HepG2 (cell line): ENCODE data around the gene TACC2. TPM values are rescaled to one million over a fixed set of nuclear protein-coding genes. Genes with fewer than 3 reads are reported as not detected.

ENCODE experiments used
- ATAC-seq: fragments of 200-7000 bp; cut with Tn5 transposase; 3 replicates; pipeline ENCODE4 v1.9.1; 2020; ENCODE audit warnings: mild to moderate bottlenecking, moderate library complexity
- BruUV-seq: library from RNA; stranded (reverse); fragments of 400-500 nt; replicated peaks from 2 replicates; lab custom pipeline; 2021; lab: Mats Ljungman, UMichigan
- CTCF ChIA-PET: fragments of 300-600 bp; formaldehyde crosslinking; extraction: SDS; loops from one replicate; lab custom pipeline; 2021; ENCODE audit warnings: low total read pairs, inconsistent platforms, low intra/inter-chr PET ratio; lab: Yijun Ruan, JAX
- POLR2A ChIA-PET: fragments of 350-600 bp; sonication (Branson Sonifier 250); formaldehyde crosslinking; loops from one replicate; lab custom pipeline; 2020; ENCODE audit warnings: antibody characterized with exemption, inconsistent platforms; lab: Yijun Ruan, JAX
- DNase-seq: peaks from one replicate; pipeline ENCODE4 v3.0.0-alpha.2; 2015; ENCODE audit warnings: low spot score
- FAIRE-seq: peaks from 3 replicates; lab custom pipeline; 2011; peaks lifted over from hg19 to GRCh38; lab: Jason Lieb, UNC
- H2AFZ ChIP-seq: one replicate; pipeline ENCODE4 v1.6.1; 2011; ENCODE audit warnings: low read length, inconsistent platforms
- H3K27ac ChIP-seq: fragments of 300-600 bp; 3 replicates; pipeline ENCODE4 v1.8.0; 2011; ENCODE audit warnings: mixed run types, mild to moderate bottlenecking, mixed read lengths, low read length, inconsistent platforms; ENCODE audit not compliant: insufficient read depth; ENCODE audit errors: extremely low read length
- H3K27me3 ChIP-seq, 2 experiments: fragments of 200-600 bp in 1 of 2; 2 replicates in 1 of 2; 3 replicates in 1 of 2; pipeline versions ENCODE4 v1.6.0 to v1.8.0; 2011; ENCODE audit warnings: low read length in 2 of 2, mild to moderate bottlenecking in 2 of 2, moderate library complexity in 2 of 2, inconsistent platforms in 1 of 2; ENCODE audit not compliant: insufficient read depth in 2 of 2, control insufficient read depth in 1 of 2
- H3K36me3 ChIP-seq, 2 experiments: fragments of 200-600 bp in 1 of 2; replicated peaks in 1 of 2; 2 replicates in 1 of 2; 3 replicates in 1 of 2; pipeline versions ENCODE4 v1.5.1 to v1.8.0; 2011; ENCODE audit warnings: low read length in 2 of 2, inconsistent platforms in 1 of 2; ENCODE audit not compliant: insufficient read depth in 2 of 2, control insufficient read depth in 1 of 2
- H3K4me1 ChIP-seq: 2 replicates; pipeline ENCODE4 v1.5.1; 2012; ENCODE audit warnings: low read length, inconsistent platforms; ENCODE audit not compliant: insufficient read depth
- H3K4me2 ChIP-seq: 2 replicates; pipeline ENCODE4 v1.6.0; 2011; ENCODE audit warnings: low read depth, low read length, inconsistent platforms
- H3K4me3 ChIP-seq, 3 experiments: fragments of 200-600 bp in 1 of 3; sonication (generic), shearing (Covaris generic) in 1 of 3; replicated peaks in 1 of 3; 2 replicates each; pipeline ENCODE4 v1.5.1; 2011 to 2016; ENCODE audit warnings: low read length in 3 of 3, inconsistent platforms in 2 of 3, low read depth in 2 of 3, mild to moderate bottlenecking in 2 of 3, control low read depth in 1 of 3, mixed read lengths in 1 of 3; ENCODE audit not compliant: insufficient read depth in 1 of 3
- H3K79me2 ChIP-seq: one replicate; pipeline ENCODE4 v1.6.1; 2011; ENCODE audit warnings: low read length, inconsistent platforms; ENCODE audit not compliant: insufficient read depth
- H3K9ac ChIP-seq: 2 replicates; pipeline ENCODE4 v1.6.0; 2011; ENCODE audit warnings: mild to moderate bottlenecking, low read depth, low read length, inconsistent platforms; ENCODE audit not compliant: insufficient read depth
- H3K9me3 ChIP-seq: 2 replicates; pipeline ENCODE4 v1.5.1; 2012; ENCODE audit warnings: mild to moderate bottlenecking, low read length
- H4K20me1 ChIP-seq: 2 replicates; pipeline ENCODE4 v1.6.0; 2011; ENCODE audit warnings: inconsistent platforms, mild to moderate bottlenecking, low read length, moderate library complexity; ENCODE audit not compliant: insufficient read depth
- GTF2F1 ChIP-seq: fragments of 150-350 bp; IDR thresholded peaks from 2 replicates; pipeline ENCODE4 v1.6.1; 2014; ENCODE audit warnings: low read length
- KLF11 ChIP-seq: IDR thresholded peaks from 2 replicates; pipeline ENCODE4 v1.6.1; 2016; ENCODE audit warnings: missing compliant biosample characterization
- RCOR2 ChIP-seq: IDR thresholded peaks from 2 replicates; pipeline ENCODE4 v1.6.1; 2016; ENCODE audit warnings: missing biosample characterization, missing genetic modification reagents
- TCF7L2 ChIP-seq: IDR thresholded peaks from 2 replicates; pipeline ENCODE4 v1.6.1; 2011; ENCODE audit warnings: mild to moderate bottlenecking, low read depth, low read length, moderate library complexity
- ZNF263 ChIP-seq: sonication (generic); formaldehyde crosslinking; IDR thresholded peaks from 2 replicates; pipeline ENCODE4 v1.4.0; 2020; ENCODE audit warnings: missing genetic modification reagents
- ZNF383 ChIP-seq: sonication (generic); formaldehyde crosslinking; IDR thresholded peaks from 2 replicates; pipeline ENCODE4 v1.4.0; 2020; ENCODE audit warnings: missing genetic modification reagents, mild to moderate bottlenecking, borderline replicate concordance
- ZNF678 ChIP-seq: sonication (generic); formaldehyde crosslinking; IDR thresholded peaks from 2 replicates; pipeline ENCODE4 v1.4.0; 2020; ENCODE audit warnings: mild to moderate bottlenecking, missing genetic modification reagents
- ZSCAN25 ChIP-seq: sonication (generic); formaldehyde crosslinking; IDR thresholded peaks from 2 replicates; pipeline ENCODE4 v1.8.0; 2022; ENCODE audit warnings: mild to moderate bottlenecking, missing genetic modification reagents
- WGBS: methylation state at CpG from one replicate; pipeline ENCODE4 v1.1.6; 2017; ENCODE audit warnings: low lambda C conversion rate; 5-methylcytosine and 5-hydroxymethylcytosine counted together
- in situ Hi-C: cut with HindIII; loops from 2 replicates; pipeline ENCODE4 v1.10.0; 2017; ENCODE audit warnings: low pct_unique_long_range_greater_than_20kb; ENCODE audit not compliant: extremely low pct_ligation_motif_present
- intact Hi-C: fragments of 100-400 bp; cut with micrococcal nuclease; formaldehyde crosslinking; loops from one replicate; pipeline ENCODE4 v1.10.0; 2022; ENCODE audit not compliant: unreplicated experiment
- polyA plus RNA-seq, 8 experiments: library from polyadenylated mRNA; depleted of rRNA in 3 of 8; stranded (reverse) in 7 of 8; unstranded in 1 of 8; fragments of >200 nt; fragmentation: Illumina TruSeq in 4 of 8; extraction: Trizol in 4 of 8; gene quantifications; 2 replicates each; pipeline versions ENCODE4 v1.2.1 to v1.2.3, GENCODE V29; 2011 to 2016; ENCODE audit warnings: low read depth in 4 of 8, missing spikeins in 1 of 8, mixed read lengths in 1 of 8; ENCODE audit not compliant: insufficient read depth in 1 of 8
- total RNA-seq, 5 experiments: library from RNA; depleted of rRNA; stranded (reverse); fragments of >200 nt; fragmentation: Illumina TruSeq; extraction: Trizol; gene quantifications; 2 replicates each; pipeline ENCODE4 v1.2.3, GENCODE V29; 2016; ENCODE audit warnings: low read depth in 1 of 5
- TF ChIP-seq, protein P1 (sequence below): IDR thresholded peaks from 2 replicates; pipeline ENCODE4 v1.6.1; 2016; ENCODE audit warnings: missing genetic modification reagents, missing compliant biosample characterization
- TF ChIP-seq, protein P2 (sequence below): sonication (generic); formaldehyde crosslinking; IDR thresholded peaks from 2 replicates; pipeline ENCODE4 v1.8.0; 2022; ENCODE audit warnings: missing genetic modification reagents, mild to moderate bottlenecking, moderate library complexity, borderline replicate concordance

TACC2 gene
- total and polyA plus RNA-seq, 2 of the 13 experiments (the other 11 are each of a cell fraction or from before 2014, with no cell fraction given), result 11.8 to 16.0 TPM

DNA sequence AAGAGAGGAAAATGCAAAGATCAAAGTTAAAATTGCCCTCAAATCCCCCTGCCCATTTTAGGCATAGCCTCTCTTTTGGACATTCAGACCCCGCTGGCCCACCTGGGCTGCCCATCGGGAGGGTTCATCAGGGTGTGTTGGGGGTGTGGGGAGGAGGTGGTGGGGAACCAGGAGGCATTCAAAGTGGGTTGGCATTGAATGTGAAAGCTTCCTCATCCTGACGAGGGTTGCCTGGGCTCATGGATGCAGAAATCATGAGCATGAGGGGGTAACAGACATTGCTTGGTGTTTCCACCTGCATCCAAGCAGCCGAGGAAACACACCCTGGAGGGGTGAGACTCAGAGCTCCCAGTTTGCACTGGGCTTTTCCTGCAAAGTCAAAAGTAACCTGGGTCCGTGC, 302.8 kb downstream of the TACC2 start:
- peaks cover 27% of the 10 kb centered on the region for H3K4me1 ChIP-seq
- in situ Hi-C loops, result loop anchor here (10.0 kb wide), 1 partner anchor 413 kb away; no protein-coding TSS in a partner anchor
- WGBS, result 32% methylated on average over 4 of the region's 5 CpGs

DNA sequence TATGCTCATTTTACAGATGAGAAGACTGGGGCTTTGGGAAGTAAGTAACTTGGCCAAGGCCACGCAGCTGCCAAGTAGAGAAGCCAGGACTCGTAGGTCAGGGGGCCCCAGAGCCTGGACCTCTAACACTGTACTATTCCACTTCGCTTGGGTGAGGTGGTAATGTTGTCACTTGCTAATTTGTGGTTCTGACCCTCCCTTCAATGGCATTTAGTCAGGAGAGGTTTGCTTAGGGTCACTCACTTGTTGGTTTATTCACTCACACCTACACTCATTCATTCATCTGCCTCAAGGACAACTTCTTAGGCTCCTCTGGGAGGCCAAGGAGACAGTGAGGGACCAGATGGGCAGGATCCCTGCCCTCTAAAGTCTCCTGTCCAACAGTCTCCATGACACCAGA, 303.4 kb downstream of the TACC2 start:
- H3K4me3 ChIP-seq, result no peak overlapping the region
- ATAC-seq (no peak), FAIRE-seq (no peak), DNase-seq (no peak)
- no peaks in the 10 kb centered on the region for H4K20me1 ChIP-seq
- CTCF ChIA-PET, result no interaction called here
- TF ChIP-seq, protein P1, sequence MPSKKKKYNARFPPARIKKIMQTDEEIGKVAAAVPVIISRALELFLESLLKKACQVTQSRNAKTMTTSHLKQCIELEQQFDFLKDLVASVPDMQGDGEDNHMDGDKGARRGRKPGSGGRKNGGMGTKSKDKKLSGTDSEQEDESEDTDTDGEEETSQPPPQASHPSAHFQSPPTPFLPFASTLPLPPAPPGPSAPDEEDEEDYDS (CRISPR knock-in tag), result no peak
- no peak for TF ChIP-seq ZNF263 (CRISPR knock-in tag)
- intact Hi-C loops (no loop called here), in situ Hi-C loops (loop anchor here (10.0 kb wide), 1 partner anchor 412 kb away; no protein-coding TSS in a partner anchor)
- BruUV-seq, result no TSS peak
- H3K9ac ChIP-seq, result no peak overlapping the region
- peaks cover 28% of the 10 kb centered on the region for H3K4me1 ChIP-seq
- H3K36me3 ChIP-seq, result no peaks in the 10 kb centered on the region
- peaks cover 3 to 42% of the 10 kb centered on the region in 2 experiments; a peak in 4 of 5 replicates for H3K27me3 ChIP-seq
- no peaks in the 10 kb centered on the region for H3K9me3 ChIP-seq
- POLR2A ChIA-PET, result no interaction called here
- H3K79me2 ChIP-seq, result no peaks in the 10 kb centered on the region
- no peak overlapping the region for H3K27ac ChIP-seq
- H2AFZ ChIP-seq, result no peak overlapping the region
- no peak overlapping the region for H3K4me2 ChIP-seq
- WGBS, result 13% methylated on average over 3 of the region's 3 CpGs

More for the DNA sequence above, 302.8 kb downstream of the TACC2 start:
- H3K36me3 ChIP-seq, result no peaks in the 10 kb centered on the region
- FAIRE-seq (no peak), ATAC-seq (no peak), DNase-seq (no peak)
- no peak overlapping the region for H3K4me2 ChIP-seq
- no TSS peak for BruUV-seq
- no peak overlapping the region for H3K27ac ChIP-seq
- H3K4me3 ChIP-seq, result no peak overlapping the region
- CTCF ChIA-PET, result no interaction called here
- no peak overlapping the region for H3K9ac ChIP-seq
- peaks cover 3 to 43% of the 10 kb centered on the region in 2 experiments; a peak in 4 of 5 replicates for H3K27me3 ChIP-seq
- no peak overlapping the region for H2AFZ ChIP-seq
- POLR2A ChIA-PET, result no interaction called here
- H4K20me1 ChIP-seq, result no peaks in the 10 kb centered on the region
- intact Hi-C loops, result no loop called here
- no peak for TF ChIP-seq RCOR2 (CRISPR knock-in tag)
- TF ChIP-seq, protein P2, sequence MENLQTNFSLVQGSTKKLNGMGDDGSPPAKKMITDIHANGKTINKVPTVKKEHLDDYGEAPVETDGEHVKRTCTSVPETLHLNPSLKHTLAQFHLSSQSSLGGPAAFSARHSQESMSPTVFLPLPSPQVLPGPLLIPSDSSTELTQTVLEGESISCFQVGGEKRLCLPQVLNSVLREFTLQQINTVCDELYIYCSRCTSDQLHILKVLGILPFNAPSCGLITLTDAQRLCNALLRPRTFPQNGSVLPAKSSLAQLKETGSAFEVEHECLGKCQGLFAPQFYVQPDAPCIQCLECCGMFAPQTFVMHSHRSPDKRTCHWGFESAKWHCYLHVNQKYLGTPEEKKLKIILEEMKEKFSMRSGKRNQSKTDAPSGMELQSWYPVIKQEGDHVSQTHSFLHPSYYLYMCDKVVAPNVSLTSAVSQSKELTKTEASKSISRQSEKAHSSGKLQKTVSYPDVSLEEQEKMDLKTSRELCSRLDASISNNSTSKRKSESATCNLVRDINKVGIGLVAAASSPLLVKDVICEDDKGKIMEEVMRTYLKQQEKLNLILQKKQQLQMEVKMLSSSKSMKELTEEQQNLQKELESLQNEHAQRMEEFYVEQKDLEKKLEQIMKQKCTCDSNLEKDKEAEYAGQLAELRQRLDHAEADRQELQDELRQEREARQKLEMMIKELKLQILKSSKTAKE (CRISPR knock-in tag), result no peak
- no peak for TF ChIP-seq GTF2F1
- no peak for TF ChIP-seq KLF11 (CRISPR knock-in tag)
- TF ChIP-seq ZSCAN25, result no peak
- no peak for TF ChIP-seq ZNF383 (CRISPR knock-in tag)
- TF ChIP-seq TCF7L2, result no peak
- no peak for TF ChIP-seq ZNF678
- H3K9me3 ChIP-seq, result no peaks in the 10 kb centered on the region
- no peaks in the 10 kb centered on the region for H3K79me2 ChIP-seq
